OCI-LY1 (cell line): ENCODE data around the gene VPS33B.

Source experiments
- H2AFZ ChIP-seq: fragments of 200-600 bp; sonication (generic), shearing (Covaris generic); 2 replicates; pipeline ENCODE4 v1.6.0; 2014; ENCODE audit warnings: antibody characterized with exemption, mild to moderate bottlenecking, low read length
- H3F3A ChIP-seq: fragments of 200-600 bp; sonication (generic), shearing (Covaris generic); 2 replicates; pipeline ENCODE4 v1.6.0; 2014; ENCODE audit warnings: mild to moderate bottlenecking, antibody characterized with exemption, low read length, moderate library complexity; ENCODE audit not compliant: insufficient read depth
- H3K27ac ChIP-seq: fragments of 200-600 bp; sonication (generic); 2 replicates; pipeline ENCODE4 v1.5.1; 2014; ENCODE audit warnings: low read length, mixed run types, mild to moderate bottlenecking, low read depth; ENCODE audit not compliant: poor library complexity, severe bottlenecking
- H3K27me3 ChIP-seq: fragments of 200-600 bp; sonication (generic); 2 replicates; pipeline ENCODE4 v1.6.0; 2014; ENCODE audit warnings: antibody characterized with exemption, mild to moderate bottlenecking, low read length, moderate library complexity; ENCODE audit not compliant: insufficient read depth
- H3K36me3 ChIP-seq: fragments of 200-600 bp; sonication (generic); 2 replicates; pipeline ENCODE4 v1.6.1; 2014; ENCODE audit warnings: mild to moderate bottlenecking, antibody characterized with exemption, low read length, moderate library complexity, mixed read lengths; ENCODE audit not compliant: insufficient read depth
- H3K4me1 ChIP-seq: fragments of 200-600 bp; sonication (generic); 2 replicates; pipeline ENCODE4 v1.5.1; 2014; ENCODE audit warnings: mild to moderate bottlenecking, low read length, moderate library complexity; ENCODE audit not compliant: insufficient read depth, severe bottlenecking
- H3K4me2 ChIP-seq: fragments of 200-600 bp; sonication (generic), shearing (Covaris generic); 2 replicates; pipeline ENCODE4 v1.6.1; 2014; ENCODE audit warnings: low read length
- H3K4me3 ChIP-seq: fragments of 200-600 bp; sonication (generic); 2 replicates; pipeline ENCODE4 v1.5.1; 2014; ENCODE audit warnings: low read length, low read depth, mild to moderate bottlenecking, mixed read lengths; ENCODE audit not compliant: poor library complexity, severe bottlenecking
- H3K79me2 ChIP-seq: fragments of 200-600 bp; shearing (Covaris generic); 2 replicates; pipeline ENCODE4 v1.6.1; 2016; ENCODE audit warnings: mixed run types, low read length, mixed read lengths; ENCODE audit not compliant: insufficient read depth
- H3K9ac ChIP-seq: fragments of 200-600 bp; sonication (generic), shearing (Covaris generic); 2 replicates; pipeline ENCODE4 v1.6.1; 2014; ENCODE audit warnings: mild to moderate bottlenecking, low read length, mixed read lengths
- H3K9me2 ChIP-seq: fragments of 200-600 bp; sonication (generic), shearing (Covaris generic); 2 replicates; pipeline ENCODE4 v1.6.1; 2014; ENCODE audit warnings: low read depth, mild to moderate bottlenecking, low read length, mixed read lengths
- H3K9me3 ChIP-seq: fragments of 200-600 bp; shearing (Covaris generic); 2 replicates; pipeline ENCODE4 v1.6.1; 2014; ENCODE audit warnings: low read length, mixed read lengths
- H4K20me1 ChIP-seq: fragments of 200-600 bp; sonication (generic), shearing (Covaris generic); 2 replicates; pipeline ENCODE4 v1.6.0; 2016; ENCODE audit warnings: mild to moderate bottlenecking, low read length; ENCODE audit not compliant: insufficient read depth
- CTCF ChIP-seq: fragments of 200-600 bp; sonication (generic), shearing (Covaris generic); IDR thresholded peaks from 2 replicates; pipeline ENCODE4 v1.5.1; 2017; ENCODE audit warnings: mild to moderate bottlenecking, antibody characterized with exemption, low read length, moderate library complexity, mixed read lengths
- EZH2 ChIP-seq: fragments of 200-600 bp; sonication (generic), shearing (Covaris generic); IDR thresholded peaks from 2 replicates; pipeline ENCODE4 v1.8.0; 2017; ENCODE audit warnings: borderline replicate concordance, mixed run types, mild to moderate bottlenecking, antibody characterized with exemption, low read length, moderate library complexity, mixed read lengths

The VPS33B gene

GRCh38 chr15:91068966-91069365, 46.6 kb upstream of the VPS33B start:
- no peak overlapping the region for H3K4me2 ChIP-seq
- TF ChIP-seq CTCF (no peak), EZH2 (no peak)
- H3K36me3 ChIP-seq: no peaks in the 10 kb centered on the region
- H3K9me2 ChIP-seq: no peaks in the 10 kb centered on the region
- no peak overlapping the region for H3K27ac ChIP-seq
- H3F3A ChIP-seq: no peaks in the 10 kb centered on the region
- no peak overlapping the region for H3K9ac ChIP-seq
- H3K79me2 ChIP-seq: no peaks in the 10 kb centered on the region
- H3K4me1 ChIP-seq: no peaks in the 10 kb centered on the region
- no peaks in the 10 kb centered on the region for H3K9me3 ChIP-seq
- H4K20me1 ChIP-seq: no peaks in the 10 kb centered on the region
- no peak overlapping the region for H2AFZ ChIP-seq
- no peaks in the 10 kb centered on the region; the same call in 1 of the 2 replicates for H3K27me3 ChIP-seq
- H3K4me3 ChIP-seq: no peak overlapping the region

GRCh38 chr15:91068436-91068835, 46.0 kb upstream of the VPS33B start:
- Histone ChIP-seq H3K36me3 (no peaks in the 10 kb centered on the region), H3K9me3 (no peaks in the 10 kb centered on the region), H3K27ac (no peak overlapping the region), H3K4me2 (no peak overlapping the region), H3K4me1 (no peaks in the 10 kb centered on the region), H3K27me3 (no peaks in the 10 kb centered on the region; the same call in 1 of the 2 replicates), H3K4me3 (no peak overlapping the region), H3K9ac (no peak overlapping the region), H3K9me2 (no peaks in the 10 kb centered on the region), H3F3A (no peaks in the 10 kb centered on the region), H3K79me2 (no peaks in the 10 kb centered on the region), H2AFZ (no peak overlapping the region), H4K20me1 (no peaks in the 10 kb centered on the region)
- TF ChIP-seq CTCF: no peak
- no peak for TF ChIP-seq EZH2

GRCh38 chr15:91067036-91067435, 44.6 kb upstream of the VPS33B start:
- no peaks in the 10 kb centered on the region for H3K36me3 ChIP-seq
- H3K4me2 ChIP-seq: no peak overlapping the region
- H3K9ac ChIP-seq: no peak overlapping the region
- H3K9me3 ChIP-seq: no peaks in the 10 kb centered on the region
- no peaks in the 10 kb centered on the region for H4K20me1 ChIP-seq
- H3K27ac ChIP-seq: no peak overlapping the region
- no peaks in the 10 kb centered on the region for H3K9me2 ChIP-seq
- no peaks in the 10 kb centered on the region; the same call in 1 of the 2 replicates for H3K27me3 ChIP-seq
- H3K79me2 ChIP-seq: no peaks in the 10 kb centered on the region
- TF ChIP-seq CTCF (no peak), EZH2 (no peak)
- H3F3A ChIP-seq: no peaks in the 10 kb centered on the region
- H3K4me1 ChIP-seq: no peaks in the 10 kb centered on the region
- no peak overlapping the region for H3K4me3 ChIP-seq
- no peak overlapping the region for H2AFZ ChIP-seq
